PC-3 (cell line): ENCODE measurements around the gene NKIRAS2. TPM values are rescaled to one million over a fixed set of nuclear protein-coding genes. Genes with fewer than 3 reads are reported as not detected.

ENCODE experiments used
- ATAC-seq: fragments of 200-7000 bp; cut with Tn5 transposase; 2 replicates; pipeline ENCODE4 v1.9.1; 2020; ENCODE audit warnings: mild to moderate bottlenecking, moderate library complexity
- BruUV-seq: library from RNA; stranded (reverse); fragments of 400-500 nt; replicated peaks from 2 replicates; lab custom pipeline; 2021; lab: Mats Ljungman, UMichigan
- CTCF ChIA-PET: fragments of 300-600 bp; sonication (Branson Sonifier 250); formaldehyde crosslinking; loops from one replicate; lab custom pipeline; 2022; ENCODE audit warnings: antibody characterized with exemption; lab: Charles Lee
- POLR2A ChIA-PET: fragments of 300-600 bp; sonication (Branson Sonifier 250); formaldehyde crosslinking; loops from one replicate; lab custom pipeline; 2022; ENCODE audit warnings: antibody characterized with exemption; ENCODE audit not compliant: unreplicated experiment; lab: Charles Lee
- DNase-seq: peaks from one replicate; pipeline ENCODE4 v3.0.0-alpha.2; 2015
- H2AFZ ChIP-seq: fragments of 300-600 bp; sonication (generic); 2 replicates; pipeline ENCODE4 v1.6.0; 2016; ENCODE audit warnings: antibody characterized with exemption, low read length
- H3F3A ChIP-seq: fragments of 300-600 bp; sonication (generic); one replicate; pipeline ENCODE4 v1.6.0; 2017; ENCODE audit warnings: antibody characterized with exemption, low read length, control low read depth, mild to moderate bottlenecking; ENCODE audit not compliant: unreplicated experiment
- H3K27ac ChIP-seq: fragments of 300-600 bp; sonication (generic); 2 replicates; pipeline ENCODE4 v1.5.1; 2016; ENCODE audit warnings: mild to moderate bottlenecking, low read length
- H3K27me3 ChIP-seq: fragments of 300-600 bp; sonication (generic); 2 replicates; pipeline ENCODE4 v1.6.1; 2016; ENCODE audit warnings: low read length, mixed read lengths
- H3K36me3 ChIP-seq: fragments of 300-600 bp; sonication (generic); 2 replicates; pipeline ENCODE4 v1.6.1; 2016; ENCODE audit warnings: low read depth, mixed run types, low read length, mixed read lengths
- H3K4me1 ChIP-seq: fragments of 300-600 bp; sonication (generic); 2 replicates; pipeline ENCODE4 v1.5.1; 2016; ENCODE audit warnings: low read length; ENCODE audit not compliant: insufficient read depth
- H3K4me2 ChIP-seq: fragments of 300-600 bp; sonication (generic); 2 replicates; pipeline ENCODE4 v1.6.0; 2016; ENCODE audit warnings: low read length
- H3K4me3 ChIP-seq: fragments of 300-600 bp; sonication (generic); 2 replicates; pipeline ENCODE4 v1.5.1; 2016; ENCODE audit warnings: mild to moderate bottlenecking, low read length, mixed read lengths
- H3K79me2 ChIP-seq: fragments of 300-600 bp; sonication (generic); 2 replicates; pipeline ENCODE4 v1.6.1; 2017; ENCODE audit warnings: low read length, mixed read lengths
- H3K9ac ChIP-seq: fragments of 300-600 bp; sonication (generic); 2 replicates; pipeline ENCODE4 v1.6.0; 2016; ENCODE audit warnings: mild to moderate bottlenecking, low read length
- H3K9me2 ChIP-seq: fragments of 300-600 bp; sonication (generic); replicated peaks from 2 replicates; pipeline ENCODE4 v1.6.1; 2016; ENCODE audit warnings: mixed run types, low read length, mixed read lengths
- H3K9me3 ChIP-seq: fragments of 300-600 bp; sonication (generic); 2 replicates; pipeline ENCODE4 v1.6.1; 2016; ENCODE audit warnings: low read length, mixed read lengths
- H4K20me1 ChIP-seq: fragments of 300-600 bp; sonication (generic); 2 replicates; pipeline ENCODE4 v1.6.1; 2016; ENCODE audit warnings: low read length, mixed read lengths
- CTCF ChIP-seq: fragments of 300-600 bp; sonication (generic); conservative IDR thresholded peaks from 2 replicates; pipeline ENCODE4 v1.5.1; 2017; ENCODE audit warnings: antibody characterized with exemption, low read depth, mild to moderate bottlenecking, low read length
- EZH2 ChIP-seq: fragments of 300-600 bp; sonication (generic); IDR thresholded peaks from one replicate; pipeline ENCODE4 v1.6.1; 2017; ENCODE audit warnings: antibody characterized with exemption, mild to moderate bottlenecking, low read length; ENCODE audit not compliant: unreplicated experiment
- EZH2phosphoT487 ChIP-seq: fragments of 300-600 bp; sonication (generic); IDR thresholded peaks from 2 replicates; pipeline ENCODE4 v1.6.1; 2018; ENCODE audit warnings: mild to moderate bottlenecking, antibody characterized with exemption, low read length, borderline replicate concordance
- intact Hi-C: fragments of 100-400 bp; cut with micrococcal nuclease; formaldehyde crosslinking; loops from 2 replicates; pipeline ENCODE4 v1.9.0; 2023
- total RNA-seq: library from RNA; depleted of rRNA; stranded (reverse); fragments of >200 nt; gene quantifications from 2 replicates; pipeline ENCODE4 v1.2.3, GENCODE V29; 2014

NKIRAS2 gene
- total RNA-seq, 1 experiment from 2014 or later = 39.4 TPM

- peaks cover 51% of the 10 kb centered on the region for H3K36me3 ChIP-seq
- H2AFZ ChIP-seq = no peak overlapping the region
- intact Hi-C loops = no loop called here
- no peaks in the 10 kb centered on the region for H3K4me1 ChIP-seq
- H3K4me2 ChIP-seq = no peak overlapping the region
- no peaks in the 10 kb centered on the region for H3K9me2 ChIP-seq
- no peaks in the 10 kb centered on the region for H3F3A ChIP-seq
- ATAC-seq (no peak), DNase-seq (no peak)
- peaks cover 12% of the 10 kb centered on the region for H3K79me2 ChIP-seq
- H3K4me3 ChIP-seq = no peak overlapping the region
- H3K27ac ChIP-seq = no peak overlapping the region
- no peak overlapping the region for H3K9ac ChIP-seq
- ChIA-PET POLR2A (no interaction called here), CTCF (no interaction called here)
- BruUV-seq = no TSS peak
- H3K9me3 ChIP-seq = no peaks in the 10 kb centered on the region
- TF ChIP-seq EZH2 (no peak), CTCF (no peak), EZH2phosphoT487 (no peak)
- no peaks in the 10 kb centered on the region for H4K20me1 ChIP-seq
- no peaks in the 10 kb centered on the region for H3K27me3 ChIP-seq
Measured at GRCh38 chr17:41996855-41997164, 23.1 kb upstream of the NKIRAS2 start.

- H2AFZ ChIP-seq = no peak overlapping the region
- BruUV-seq = no TSS peak
- no peak overlapping the region for H3K4me2 ChIP-seq
- DNase-seq = no peak
- H3K9ac ChIP-seq = no peak overlapping the region
- H3K79me2 ChIP-seq = peaks cover 29% of the 10 kb centered on the region
- TF ChIP-seq EZH2 (no peak), EZH2phosphoT487 (no peak), CTCF (no peak)
- no peaks in the 10 kb centered on the region for H4K20me1 ChIP-seq
- no peaks in the 10 kb centered on the region for H3K9me3 ChIP-seq
- H3K4me3 ChIP-seq = no peak overlapping the region
- ChIA-PET CTCF (no interaction called here), POLR2A (no interaction called here)
- H3K9me2 ChIP-seq = no peaks in the 10 kb centered on the region
- no peak overlapping the region for H3K27ac ChIP-seq
- intact Hi-C loops = no loop called here
- H3F3A ChIP-seq = no peaks in the 10 kb centered on the region
- no peak for ATAC-seq
- no peaks in the 10 kb centered on the region for H3K27me3 ChIP-seq
- peaks cover 48% of the 10 kb centered on the region for H3K36me3 ChIP-seq
- H3K4me1 ChIP-seq = peaks cover 9% of the 10 kb centered on the region
Measured at GRCh38 chr17:41998497-41998896, 21.4 kb upstream of the NKIRAS2 start.

GRCh38 chr17:42000413-42001133 lies 19.3 kb upstream of the NKIRAS2 start:
- intact Hi-C loops = no loop called here
- POLR2A ChIA-PET = no interaction called here
- Histone ChIP-seq H3K4me2 (no peak overlapping the region), H3K27ac (no peak overlapping the region), H4K20me1 (no peaks in the 10 kb centered on the region; the same call in none of the 2 replicates), H3K27me3 (no peaks in the 10 kb centered on the region), H3K4me3 (no peak overlapping the region), H3K36me3 (peaks cover 39% of the 10 kb centered on the region), H3K4me1 (peaks cover 11% of the 10 kb centered on the region), H3K9ac (no peak overlapping the region), H3K9me3 (no peaks in the 10 kb centered on the region), H3K9me2 (no peaks in the 10 kb centered on the region), H3F3A (no peaks in the 10 kb centered on the region), H2AFZ (no peak overlapping the region), H3K79me2 (peaks cover 49% of the 10 kb centered on the region)
- ATAC-seq (no peak), DNase-seq (no peak)
- CTCF ChIA-PET = no interaction called here
- BruUV-seq = no TSS peak
- TF ChIP-seq CTCF (no peak), EZH2 (no peak), EZH2phosphoT487 (no peak)
